ENCODE measurements around the gene ZNF253.

ZNF253 gene

GRCh38 chr19:19865750-19866610 is at the start of gene ZNF253:
Gene ZNF253, plus strand, starts transcription at chr19:19865882. Its CDS starts 115 bp downstream, at chr19:19865997.
- no peaks in the 10 kb centered on the region for H3K27me3 ChIP-seq (ENCODE audit: low read depth, low read length)
- peak within 1 kb of the TSS; percentile 92 for H3K4me3 ChIP-seq (ENCODE audit: low read length)
- peak within 1 kb of the TSS; percentile 91 for H2AFZ ChIP-seq (ENCODE audit: low read depth, low read length)
- H3K4me1 ChIP-seq (ENCODE audit: low read length), result peaks cover 11% of the 10 kb centered on the region
- H3K79me2 ChIP-seq (ENCODE audit: low read length), result peaks cover 52% of the 10 kb centered on the region
- peak within 1 kb of the TSS; percentile 82 for H3K4me2 ChIP-seq (ENCODE audit: low read length)
- TF ChIP-seq EZH2phosphoT487 (IDR thresholded peaks at IDR 0.05; ENCODE audit: low read depth), result no peak
- no peak for TF ChIP-seq CTCF (IDR thresholded peaks at IDR 0.05; ENCODE audit: low read depth, low read length)
- peaks cover 51% of the 10 kb centered on the region for H3K36me3 ChIP-seq (replicated peaks; ENCODE audit: low read depth, low read length)
- H4K20me1 ChIP-seq (ENCODE audit: insufficient read depth, low read length), result no peaks in the 10 kb centered on the region
- peak within 1 kb of the TSS; percentile 89 for H3K27ac ChIP-seq (ENCODE audit: low read length)
- H3K9me3 ChIP-seq (ENCODE audit: insufficient read depth, low read length), result peaks cover 46% of the 10 kb centered on the region
- H3K9ac ChIP-seq (ENCODE audit: low read length), result peak within 1 kb of the TSS; percentile 96

- H3K9me3 ChIP-seq (ENCODE audit: insufficient read depth, low read length), result peaks cover 24% of the 10 kb centered on the region
- peaks cover 32% of the 10 kb centered on the region for H3K36me3 ChIP-seq (replicated peaks; ENCODE audit: low read depth, low read length)
- H4K20me1 ChIP-seq (ENCODE audit: insufficient read depth, low read length), result no peaks in the 10 kb centered on the region
- no peak for TF ChIP-seq EZH2phosphoT487 (IDR thresholded peaks at IDR 0.05; ENCODE audit: low read depth)
- no peak for TF ChIP-seq CTCF (IDR thresholded peaks at IDR 0.05; ENCODE audit: low read depth, low read length)
- H3K4me1 ChIP-seq (ENCODE audit: low read length), result peaks cover 19% of the 10 kb centered on the region
- H3K79me2 ChIP-seq (ENCODE audit: low read length), result no peaks in the 10 kb centered on the region
- H3K9ac ChIP-seq (ENCODE audit: low read length), result no peak overlapping the region
- H3K27me3 ChIP-seq (ENCODE audit: low read depth, low read length), result no peaks in the 10 kb centered on the region
- peak overlapping the region; percentile 60 for H3K27ac ChIP-seq (ENCODE audit: low read length)
- no peak overlapping the region for H3K4me2 ChIP-seq (ENCODE audit: low read length)
- no peak overlapping the region for H2AFZ ChIP-seq (ENCODE audit: low read depth, low read length)
- H3K4me3 ChIP-seq (ENCODE audit: low read length), result no peak overlapping the region
Measured at GRCh38 chr19:19816679-19817078, 49.0 kb upstream of the ZNF253 start.

GRCh38 chr19:19817357-19817756 is 48.3 kb upstream of the ZNF253 start:
- H3K27ac ChIP-seq (ENCODE audit: low read length), result peak overlapping the region; percentile 60
- H3K4me1 ChIP-seq (ENCODE audit: low read length), result peaks cover 19% of the 10 kb centered on the region
- no peak overlapping the region for H3K4me3 ChIP-seq (ENCODE audit: low read length)
- no peak overlapping the region; the same call in 1 of the 2 replicates for H3K9ac ChIP-seq (ENCODE audit: low read length)
- H2AFZ ChIP-seq (ENCODE audit: low read depth, low read length), result no peak overlapping the region
- H4K20me1 ChIP-seq (ENCODE audit: insufficient read depth, low read length), result no peaks in the 10 kb centered on the region
- H3K36me3 ChIP-seq (replicated peaks; ENCODE audit: low read depth, low read length), result peaks cover 29% of the 10 kb centered on the region
- no peaks in the 10 kb centered on the region for H3K79me2 ChIP-seq (ENCODE audit: low read length)
- H3K9me3 ChIP-seq (ENCODE audit: insufficient read depth, low read length), result peaks cover 24% of the 10 kb centered on the region
- no peaks in the 10 kb centered on the region for H3K27me3 ChIP-seq (ENCODE audit: low read depth, low read length)
- no peak for TF ChIP-seq CTCF (IDR thresholded peaks at IDR 0.05; ENCODE audit: low read depth, low read length)
- no peak for TF ChIP-seq EZH2phosphoT487 (IDR thresholded peaks at IDR 0.05; ENCODE audit: low read depth)
- H3K4me2 ChIP-seq (ENCODE audit: low read length), result no peak overlapping the region

GRCh38 chr19:19820774-19821320 is 44.8 kb upstream of the ZNF253 start:
- no peak overlapping the region for H3K4me2 ChIP-seq (ENCODE audit: low read length)

More at GRCh38 chr19:19820774-19821320, 44.8 kb upstream of the ZNF253 start:
- Histone ChIP-seq H4K20me1 (ENCODE audit: insufficient read depth, low read length) (no peaks in the 10 kb centered on the region), H3K4me1 (ENCODE audit: low read length) (peaks cover 41% of the 10 kb centered on the region), H3K4me3 (ENCODE audit: low read length) (no peak overlapping the region), H3K9me3 (ENCODE audit: insufficient read depth, low read length) (peaks cover 44% of the 10 kb centered on the region), H3K79me2 (ENCODE audit: low read length) (no peaks in the 10 kb centered on the region), H3K9ac (ENCODE audit: low read length) (no peak overlapping the region), H3K27ac (ENCODE audit: low read length) (no peak overlapping the region), H3K36me3 (replicated peaks; ENCODE audit: low read depth, low read length) (peaks cover 44% of the 10 kb centered on the region), H3K27me3 (ENCODE audit: low read depth, low read length) (no peaks in the 10 kb centered on the region), H2AFZ (ENCODE audit: low read depth, low read length) (no peak overlapping the region)
- TF ChIP-seq EZH2phosphoT487 (IDR thresholded peaks at IDR 0.05; ENCODE audit: low read depth) (no peak), CTCF (IDR thresholded peaks at IDR 0.05; ENCODE audit: low read depth, low read length) (no peak)

Measured in OCI-LY3 (cell line).